OCI-LY1 (cell line): Measurements from ENCODE around the gene SPDL1.

Source experiments
- H2AFZ ChIP-seq: fragments of 200-600 bp; sonication (generic), shearing (Covaris generic); 2 replicates; pipeline ENCODE4 v1.6.0; 2014; ENCODE audit warnings: antibody characterized with exemption, mild to moderate bottlenecking, low read length
- H3F3A ChIP-seq: fragments of 200-600 bp; sonication (generic), shearing (Covaris generic); 2 replicates; pipeline ENCODE4 v1.6.0; 2014; ENCODE audit warnings: mild to moderate bottlenecking, antibody characterized with exemption, low read length, moderate library complexity; ENCODE audit not compliant: insufficient read depth
- H3K27ac ChIP-seq: fragments of 200-600 bp; sonication (generic); 2 replicates; pipeline ENCODE4 v1.5.1; 2014; ENCODE audit warnings: low read length, mixed run types, mild to moderate bottlenecking, low read depth; ENCODE audit not compliant: poor library complexity, severe bottlenecking
- H3K27me3 ChIP-seq: fragments of 200-600 bp; sonication (generic); 2 replicates; pipeline ENCODE4 v1.6.0; 2014; ENCODE audit warnings: antibody characterized with exemption, mild to moderate bottlenecking, low read length, moderate library complexity; ENCODE audit not compliant: insufficient read depth
- H3K36me3 ChIP-seq: fragments of 200-600 bp; sonication (generic); 2 replicates; pipeline ENCODE4 v1.6.1; 2014; ENCODE audit warnings: mild to moderate bottlenecking, antibody characterized with exemption, low read length, moderate library complexity, mixed read lengths; ENCODE audit not compliant: insufficient read depth
- H3K4me1 ChIP-seq: fragments of 200-600 bp; sonication (generic); 2 replicates; pipeline ENCODE4 v1.5.1; 2014; ENCODE audit warnings: mild to moderate bottlenecking, low read length, moderate library complexity; ENCODE audit not compliant: insufficient read depth, severe bottlenecking
- H3K4me2 ChIP-seq: fragments of 200-600 bp; sonication (generic), shearing (Covaris generic); 2 replicates; pipeline ENCODE4 v1.6.1; 2014; ENCODE audit warnings: low read length
- H3K4me3 ChIP-seq: fragments of 200-600 bp; sonication (generic); 2 replicates; pipeline ENCODE4 v1.5.1; 2014; ENCODE audit warnings: low read length, low read depth, mild to moderate bottlenecking, mixed read lengths; ENCODE audit not compliant: poor library complexity, severe bottlenecking
- H3K79me2 ChIP-seq: fragments of 200-600 bp; shearing (Covaris generic); 2 replicates; pipeline ENCODE4 v1.6.1; 2016; ENCODE audit warnings: mixed run types, low read length, mixed read lengths; ENCODE audit not compliant: insufficient read depth
- H3K9ac ChIP-seq: fragments of 200-600 bp; sonication (generic), shearing (Covaris generic); 2 replicates; pipeline ENCODE4 v1.6.1; 2014; ENCODE audit warnings: mild to moderate bottlenecking, low read length, mixed read lengths
- H3K9me2 ChIP-seq: fragments of 200-600 bp; sonication (generic), shearing (Covaris generic); 2 replicates; pipeline ENCODE4 v1.6.1; 2014; ENCODE audit warnings: low read depth, mild to moderate bottlenecking, low read length, mixed read lengths
- H3K9me3 ChIP-seq: fragments of 200-600 bp; shearing (Covaris generic); 2 replicates; pipeline ENCODE4 v1.6.1; 2014; ENCODE audit warnings: low read length, mixed read lengths
- H4K20me1 ChIP-seq: fragments of 200-600 bp; sonication (generic), shearing (Covaris generic); 2 replicates; pipeline ENCODE4 v1.6.0; 2016; ENCODE audit warnings: mild to moderate bottlenecking, low read length; ENCODE audit not compliant: insufficient read depth
- CTCF ChIP-seq: fragments of 200-600 bp; sonication (generic), shearing (Covaris generic); IDR thresholded peaks from 2 replicates; pipeline ENCODE4 v1.5.1; 2017; ENCODE audit warnings: mild to moderate bottlenecking, antibody characterized with exemption, low read length, moderate library complexity, mixed read lengths
- EZH2 ChIP-seq: fragments of 200-600 bp; sonication (generic), shearing (Covaris generic); IDR thresholded peaks from 2 replicates; pipeline ENCODE4 v1.8.0; 2017; ENCODE audit warnings: borderline replicate concordance, mixed run types, mild to moderate bottlenecking, antibody characterized with exemption, low read length, moderate library complexity, mixed read lengths

SPDL1 gene

DNA sequence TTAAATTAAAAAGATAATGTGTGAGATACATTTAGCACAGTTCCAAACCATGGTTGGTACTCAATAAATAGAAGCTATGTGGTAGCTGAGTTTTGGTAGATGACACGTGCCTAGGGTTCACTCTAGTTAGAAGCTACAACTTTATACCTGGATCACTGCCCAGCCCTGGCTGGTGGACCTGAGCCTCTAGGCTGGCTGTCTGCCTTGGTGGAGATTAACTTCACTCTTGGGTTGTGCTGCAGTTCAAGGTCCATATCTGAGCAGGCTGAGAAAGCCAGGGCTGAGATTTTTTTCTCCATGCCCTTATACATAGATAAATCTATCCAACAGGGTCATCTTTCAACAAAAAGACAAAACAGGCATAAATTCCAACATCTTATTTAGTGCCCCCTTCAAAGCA, 44.6 kb upstream of the SPDL1 start:
- Histone ChIP-seq H3K27ac (no peak overlapping the region), H3K4me3 (no peak overlapping the region), H3F3A (no peaks in the 10 kb centered on the region), H3K9ac (no peak overlapping the region), H3K4me1 (no peaks in the 10 kb centered on the region), H3K27me3 (no peaks in the 10 kb centered on the region), H3K79me2 (no peaks in the 10 kb centered on the region), H3K4me2 (no peak overlapping the region), H2AFZ (no peak overlapping the region), H3K9me2 (no peaks in the 10 kb centered on the region), H3K9me3 (no peaks in the 10 kb centered on the region), H3K36me3 (no peaks in the 10 kb centered on the region), H4K20me1 (no peaks in the 10 kb centered on the region)
- no peak for TF ChIP-seq EZH2

- no peaks in the 10 kb centered on the region for H3K79me2 ChIP-seq
- no peak overlapping the region for H3K9ac ChIP-seq
- H3K4me1 ChIP-seq: no peaks in the 10 kb centered on the region
- no peak overlapping the region for H2AFZ ChIP-seq
- no peak overlapping the region for H3K4me2 ChIP-seq
- no peak overlapping the region for H3K27ac ChIP-seq
- TF ChIP-seq CTCF (no peak), EZH2 (no peak)
- H3K4me3 ChIP-seq: no peak overlapping the region
- no peaks in the 10 kb centered on the region for H3K27me3 ChIP-seq
- no peaks in the 10 kb centered on the region for H3K9me3 ChIP-seq
- H4K20me1 ChIP-seq: no peaks in the 10 kb centered on the region
- H3K36me3 ChIP-seq: no peaks in the 10 kb centered on the region
- H3K9me2 ChIP-seq: no peaks in the 10 kb centered on the region
- H3F3A ChIP-seq: no peaks in the 10 kb centered on the region
These were observed 40.8 kb upstream of the SPDL1 start for GRCh38 chr5:169542811-169543210.

- H3K9me2 ChIP-seq: no peaks in the 10 kb centered on the region
- H3K4me1 ChIP-seq: no peaks in the 10 kb centered on the region
- TF ChIP-seq CTCF (no peak), EZH2 (no peak)
- H3K79me2 ChIP-seq: no peaks in the 10 kb centered on the region
- no peaks in the 10 kb centered on the region for H3K27me3 ChIP-seq
- H3K9ac ChIP-seq: no peak overlapping the region
- no peak overlapping the region for H3K4me3 ChIP-seq
- no peaks in the 10 kb centered on the region for H3F3A ChIP-seq
- H3K27ac ChIP-seq: no peak overlapping the region
- no peak overlapping the region for H2AFZ ChIP-seq
- no peak overlapping the region for H3K4me2 ChIP-seq
- no peaks in the 10 kb centered on the region for H3K36me3 ChIP-seq
- no peaks in the 10 kb centered on the region for H3K9me3 ChIP-seq
- no peaks in the 10 kb centered on the region for H4K20me1 ChIP-seq
These were observed 39.2 kb upstream of the SPDL1 start for GRCh38 chr5:169544264-169544950.

DNA sequence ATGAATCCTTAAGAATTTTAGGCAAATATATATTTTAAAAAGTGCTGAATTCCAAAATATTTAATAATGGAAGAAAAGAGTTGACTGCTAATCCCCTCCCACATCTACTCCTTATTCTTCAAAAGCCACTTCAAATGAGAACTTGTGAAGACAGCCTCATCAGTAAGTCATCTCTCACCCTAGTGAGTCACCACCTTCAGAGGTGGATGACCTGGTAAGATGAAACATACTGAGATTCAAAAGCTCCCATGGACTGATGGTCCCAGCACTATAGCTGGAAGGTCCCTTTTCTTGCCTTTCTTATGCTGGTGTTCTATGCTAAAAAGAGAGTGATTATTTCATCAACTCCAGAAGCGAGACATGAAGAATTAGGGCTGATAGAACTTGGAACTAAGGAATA, 37.8 kb upstream of the SPDL1 start:
- no peaks in the 10 kb centered on the region for H3K4me1 ChIP-seq
- H3K36me3 ChIP-seq: no peaks in the 10 kb centered on the region

More for the DNA sequence above, 37.8 kb upstream of the SPDL1 start:
- H3K4me2 ChIP-seq: no peak overlapping the region
- no peaks in the 10 kb centered on the region for H3K9me2 ChIP-seq
- H3K27me3 ChIP-seq: no peaks in the 10 kb centered on the region
- H3F3A ChIP-seq: no peaks in the 10 kb centered on the region
- H3K4me3 ChIP-seq: no peak overlapping the region
- no peak overlapping the region for H3K27ac ChIP-seq
- H3K79me2 ChIP-seq: no peaks in the 10 kb centered on the region
- H3K9ac ChIP-seq: no peak overlapping the region
- no peak overlapping the region for H2AFZ ChIP-seq
- TF ChIP-seq CTCF (no peak), EZH2 (no peak)
- H3K9me3 ChIP-seq: no peaks in the 10 kb centered on the region
- no peaks in the 10 kb centered on the region for H4K20me1 ChIP-seq
